Endometrial microvascular endothelial cells (primary cell): ENCODE measurements around the gene OR7G3. TPM values are rescaled to one million over a fixed set of nuclear protein-coding genes. Genes with fewer than 3 reads are reported as not detected.

Experiments
- in situ Hi-C: cut with HindIII; loops from 2 replicates; pipeline ENCODE4 v1.10.0; 2017; ENCODE audit warnings: low sequenced_read_pairs, low pct_unique_long_range_greater_than_20kb; ENCODE audit errors: inconsistent ontology term
- total RNA-seq: library from RNA; depleted of rRNA; stranded (reverse); fragments of >200 nt; gene quantifications from one replicate; pipeline ENCODE4 v1.2.3, GENCODE V29; 2015; ENCODE audit errors: inconsistent ontology term

Gene OR7G3
- total RNA-seq, 1 donor from 2014 or later, result not detected

- in situ Hi-C loops, result no loop called here
These were observed 10.2 kb downstream of the OR7G3 start for GRCh38 chr19:9116547-9116946.

DNA sequence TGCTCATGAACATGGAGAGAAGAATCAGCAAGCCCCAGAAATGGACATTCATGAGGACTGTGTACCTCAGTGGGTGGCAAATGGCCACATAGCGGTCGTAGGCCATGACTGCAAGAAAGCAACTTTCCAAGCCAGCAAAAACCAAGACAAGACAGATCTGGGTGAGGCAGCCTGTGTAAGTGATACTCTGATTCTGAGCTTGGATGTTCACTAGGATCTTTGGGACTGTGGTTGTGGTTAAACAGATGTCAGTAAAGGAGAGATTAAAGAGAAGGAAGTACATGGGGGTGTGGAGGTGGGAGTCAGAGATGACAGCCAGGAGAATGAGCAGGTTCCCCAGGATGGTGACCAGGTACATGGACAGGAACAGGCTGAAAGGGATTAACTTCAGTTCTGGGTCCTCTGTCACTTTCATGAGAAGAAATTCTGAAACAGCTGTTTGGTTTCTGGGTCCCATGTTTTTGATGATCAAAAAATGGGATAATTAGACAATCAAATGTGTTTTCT is 11.4 kb downstream of the OR7G3 start, which contains the start of gene OR7G1:
Gene OR7G1 (minus strand): TSS at position 457 of the 507 bp plus-strand sequence. CDS start 0 bp downstream, at position 457.
- in situ Hi-C loops, result no loop called here

- in situ Hi-C loops, result no loop called here
These were observed 16.8 kb downstream of the OR7G3 start for GRCh38 chr19:9109959-9110358.

- in situ Hi-C loops, result no loop called here
These were observed 19.4 kb downstream of the OR7G3 start, which contains the start of gene OR7G2 for GRCh38 chr19:9107375-9107774. Gene OR7G2, minus strand, starts transcription at chr19:9107475. Its CDS starts 4,232 bp downstream, at chr19:9103243.

GRCh38 chr19:9086761-9087160 is 40.0 kb downstream of the OR7G3 start, which contains the start of gene OR1M1:
Gene OR1M1, plus strand, starts transcription at chr19:9087061. Its CDS starts 6,184 bp downstream, at chr19:9093245.
- in situ Hi-C loops, result no loop called here

GRCh38 chr19:9078651-9079050 is 48.1 kb downstream of the OR7G3 start:
- in situ Hi-C loops, result no loop called here

DNA sequence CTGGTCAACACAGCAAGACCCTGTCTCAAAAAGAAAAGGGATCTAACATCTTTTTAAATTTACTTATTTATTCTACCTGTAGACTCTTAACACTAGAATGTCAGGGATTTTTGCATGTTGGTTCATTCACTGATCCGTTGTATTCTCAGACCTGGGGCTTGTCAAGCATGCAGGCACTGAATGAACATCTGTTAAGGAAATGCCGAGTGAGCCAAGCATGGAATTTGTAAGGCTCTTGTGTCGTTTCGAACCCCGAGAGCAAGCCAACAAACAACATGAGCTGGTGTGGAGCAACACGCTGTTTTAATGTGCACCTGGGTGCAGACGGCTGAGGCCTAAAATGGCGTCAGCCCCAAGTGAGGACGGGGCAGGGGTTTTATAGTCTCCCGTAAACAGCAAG is 49.8 kb downstream of the OR7G3 start:
- in situ Hi-C loops, result no loop called here

Other genes starting within 250 kb of the OR7G3 start
- gene MUC16, start 116.5 kb downstream of the OR7G3 start, total RNA-seq, result not detected
- not detected for gene OR1M1, start 39.9 kb downstream of the OR7G3 start, total RNA-seq
- not detected for gene OR7G2, start 19.5 kb downstream of the OR7G3 start, total RNA-seq
- not detected for gene OR7G1, start 11.2 kb downstream of the OR7G3 start, total RNA-seq
- 26.4 TPM for gene ZNF317, start 13.4 kb upstream of the OR7G3 start, total RNA-seq
- gene OR7D2, start 52.0 kb upstream of the OR7G3 start, total RNA-seq, result not detected
- not detected for gene OR7D4, start 92.6 kb upstream of the OR7G3 start, total RNA-seq
- gene OR7E24, start 124.0 kb upstream of the OR7G3 start, total RNA-seq, result not detected
- 8.9 TPM for gene ZNF699, start 182.9 kb upstream of the OR7G3 start, total RNA-seq
- 5.9 TPM for gene ZNF559, start 197.2 kb upstream of the OR7G3 start, total RNA-seq
- 0.56 TPM for gene ZNF177, start 236.1 kb upstream of the OR7G3 start, total RNA-seq